Lower leg skin (tissue), 3 donors: ENCODE results near the gene DPP6.
"Not testable (repeated sequence)": the region's sequence is repeated elsewhere in the genome, so short reads cannot be mapped to it uniquely, and the experiment has no call there.

Experiments
- POLR2A ChIP-seq, 2 donors: fragments of 450-650 bp; IDR thresholded peaks; one replicate each; pipeline ENCODE4 v1.6.1; 2016 to 2017; ENCODE audit warnings: antibody characterized with exemption in 2 of 2, mild to moderate bottlenecking in 1 of 2, moderate library complexity in 1 of 2
- TF ChIP-seq, protein P1 (sequence below), 3 donors: fragments of 450-650 bp; IDR thresholded peaks; one replicate each; pipeline ENCODE4 v1.5.1; 2016; ENCODE audit warnings: antibody characterized with exemption in 3 of 3, mild to moderate bottlenecking in 3 of 3, moderate library complexity in 2 of 3

DNA sequence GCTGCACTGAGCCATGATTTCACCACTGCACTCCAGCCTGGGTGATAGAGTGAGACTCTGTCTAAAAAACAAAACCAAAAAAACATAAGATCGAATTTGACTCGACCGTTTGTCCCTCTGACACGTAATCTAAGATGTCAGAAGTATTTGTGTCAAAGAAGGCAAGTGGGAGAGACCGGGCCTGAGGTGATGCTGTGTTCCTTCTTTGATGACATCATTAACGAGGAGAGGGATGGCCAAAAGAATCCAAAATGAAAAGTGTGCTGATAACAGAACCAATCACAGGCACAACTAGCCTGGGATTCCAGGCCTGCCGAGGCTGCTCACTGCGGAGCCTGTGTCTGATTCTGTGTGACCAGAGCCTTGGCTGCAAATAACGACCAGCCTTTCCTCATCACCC, 52.9 kb downstream of the DPP6 start:
- TF ChIP-seq, protein P1, sequence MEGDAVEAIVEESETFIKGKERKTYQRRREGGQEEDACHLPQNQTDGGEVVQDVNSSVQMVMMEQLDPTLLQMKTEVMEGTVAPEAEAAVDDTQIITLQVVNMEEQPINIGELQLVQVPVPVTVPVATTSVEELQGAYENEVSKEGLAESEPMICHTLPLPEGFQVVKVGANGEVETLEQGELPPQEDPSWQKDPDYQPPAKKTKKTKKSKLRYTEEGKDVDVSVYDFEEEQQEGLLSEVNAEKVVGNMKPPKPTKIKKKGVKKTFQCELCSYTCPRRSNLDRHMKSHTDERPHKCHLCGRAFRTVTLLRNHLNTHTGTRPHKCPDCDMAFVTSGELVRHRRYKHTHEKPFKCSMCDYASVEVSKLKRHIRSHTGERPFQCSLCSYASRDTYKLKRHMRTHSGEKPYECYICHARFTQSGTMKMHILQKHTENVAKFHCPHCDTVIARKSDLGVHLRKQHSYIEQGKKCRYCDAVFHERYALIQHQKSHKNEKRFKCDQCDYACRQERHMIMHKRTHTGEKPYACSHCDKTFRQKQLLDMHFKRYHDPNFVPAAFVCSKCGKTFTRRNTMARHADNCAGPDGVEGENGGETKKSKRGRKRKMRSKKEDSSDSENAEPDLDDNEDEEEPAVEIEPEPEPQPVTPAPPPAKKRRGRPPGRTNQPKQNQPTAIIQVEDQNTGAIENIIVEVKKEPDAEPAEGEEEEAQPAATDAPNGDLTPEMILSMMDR (IDR thresholded peaks at IDR 0.05), result not testable (repeated sequence)
- not testable (repeated sequence) for TF ChIP-seq POLR2A (IDR thresholded peaks at IDR 0.05)
